ENCODE data around the gene GALNT7. TPM values are rescaled to one million over a fixed set of nuclear protein-coding genes. Genes with fewer than 3 reads are reported as not detected.

Gene GALNT7
- total and polyA plus RNA-seq, 9 donors = 9.0 to 23.7 (median 17.6) TPM

- no peak for DNase-seq
- no peak overlapping the region for H3K27ac ChIP-seq
- H3K9me3 ChIP-seq = no peaks in the 10 kb centered on the region
- no peak for TF ChIP-seq POLR2A (IDR thresholded peaks at IDR 0.05)
- TF ChIP-seq EP300 (IDR thresholded peaks at IDR 0.05) = no peak
- TF ChIP-seq CTCF (IDR thresholded peaks at IDR 0.05) = no peak
- H3K4me1 ChIP-seq (ENCODE audit: insufficient read depth) = no peaks in the 10 kb centered on the region
- H3K4me3 ChIP-seq = no peak overlapping the region
- intact Hi-C loops (cut with DNase I) = no loop called here
- WGBS, 3 donors = 78 to 81% (median 78%) methylated on average over 3 of the region's 3 CpGs
- H3K36me3 ChIP-seq = no peaks in the 10 kb centered on the region
- no peaks in the 10 kb centered on the region for H3K27me3 ChIP-seq
Observed at GRCh38 chr4:173145131-173145530, 23.5 kb upstream of the GALNT7 start.

- no peak for DNase-seq
- Histone ChIP-seq H3K27ac (no peak overlapping the region), H3K27me3 (no peaks in the 10 kb centered on the region), H3K4me3 (no peak overlapping the region), H3K9me3 (no peaks in the 10 kb centered on the region), H3K36me3 (no peaks in the 10 kb centered on the region), H3K4me1 (ENCODE audit: insufficient read depth) (no peaks in the 10 kb centered on the region)
- WGBS, 3 donors = 92 to 99% (median 96%) methylated on average over 4 of the region's 4 CpGs
- intact Hi-C loops (cut with DNase I) = no loop called here
- TF ChIP-seq EP300 (IDR thresholded peaks at IDR 0.05) = no peak
- no peak for TF ChIP-seq POLR2A (IDR thresholded peaks at IDR 0.05)
- TF ChIP-seq CTCF (IDR thresholded peaks at IDR 0.05) = no peak
Observed at GRCh38 chr4:173146456-173146855, 22.2 kb upstream of the GALNT7 start.

GRCh38 chr4:173151496-173151895, 17.1 kb upstream of the GALNT7 start:
- Histone ChIP-seq H3K9me3 (no peaks in the 10 kb centered on the region), H3K4me3 (no peak overlapping the region), H3K4me1 (ENCODE audit: insufficient read depth) (no peaks in the 10 kb centered on the region), H3K27ac (no peak overlapping the region), H3K36me3 (no peaks in the 10 kb centered on the region), H3K27me3 (no peaks in the 10 kb centered on the region)
- no peak for DNase-seq
- TF ChIP-seq EP300 (IDR thresholded peaks at IDR 0.05) (no peak), POLR2A (IDR thresholded peaks at IDR 0.05) (no peak), CTCF (IDR thresholded peaks at IDR 0.05) (no peak)
- 52 to 78% (median 77%) methylated on average over 2 of the region's 2 CpGs for WGBS, 3 donors
- intact Hi-C loops (cut with DNase I) = no loop called here

GRCh38 chr4:173152104-173152503, 16.5 kb upstream of the GALNT7 start:
- intact Hi-C loops (cut with DNase I) = no loop called here
- H3K27me3 ChIP-seq = no peaks in the 10 kb centered on the region
- no peak for TF ChIP-seq POLR2A (IDR thresholded peaks at IDR 0.05)
- no peak for TF ChIP-seq EP300 (IDR thresholded peaks at IDR 0.05)
- TF ChIP-seq CTCF (IDR thresholded peaks at IDR 0.05) = no peak
- H3K27ac ChIP-seq = no peak overlapping the region
- H3K9me3 ChIP-seq = no peaks in the 10 kb centered on the region
- no peaks in the 10 kb centered on the region for H3K36me3 ChIP-seq
- H3K4me1 ChIP-seq (ENCODE audit: insufficient read depth) = no peaks in the 10 kb centered on the region
- 93 to 98% (median 97%) methylated on average over 6 of the region's 6 CpGs for WGBS, 3 donors
- no peak overlapping the region for H3K4me3 ChIP-seq
- no peak for DNase-seq

GRCh38 chr4:173153445-173153844, 15.2 kb upstream of the GALNT7 start:
- DNase-seq = no peak
- WGBS, 3 donors = 87 to 92% (median 90%) methylated on average over 2 of the region's 2 CpGs
- intact Hi-C loops (cut with DNase I) = no loop called here
- TF ChIP-seq CTCF (IDR thresholded peaks at IDR 0.05) (no peak), EP300 (IDR thresholded peaks at IDR 0.05) (no peak), POLR2A (IDR thresholded peaks at IDR 0.05) (no peak)
- Histone ChIP-seq H3K9me3 (no peaks in the 10 kb centered on the region), H3K4me3 (no peak overlapping the region), H3K36me3 (no peaks in the 10 kb centered on the region), H3K27me3 (no peaks in the 10 kb centered on the region), H3K4me1 (ENCODE audit: insufficient read depth) (no peaks in the 10 kb centered on the region), H3K27ac (no peak overlapping the region)

Data from ovary (tissue), 9 donors.